ENCODE results near the gene TEX22. TPM values are rescaled to one million over a fixed set of nuclear protein-coding genes. Genes with fewer than 3 reads are reported as not detected.

TEX22 gene
- total RNA-seq, 1 donor from 2014 or later = 3.2 TPM

DNA sequence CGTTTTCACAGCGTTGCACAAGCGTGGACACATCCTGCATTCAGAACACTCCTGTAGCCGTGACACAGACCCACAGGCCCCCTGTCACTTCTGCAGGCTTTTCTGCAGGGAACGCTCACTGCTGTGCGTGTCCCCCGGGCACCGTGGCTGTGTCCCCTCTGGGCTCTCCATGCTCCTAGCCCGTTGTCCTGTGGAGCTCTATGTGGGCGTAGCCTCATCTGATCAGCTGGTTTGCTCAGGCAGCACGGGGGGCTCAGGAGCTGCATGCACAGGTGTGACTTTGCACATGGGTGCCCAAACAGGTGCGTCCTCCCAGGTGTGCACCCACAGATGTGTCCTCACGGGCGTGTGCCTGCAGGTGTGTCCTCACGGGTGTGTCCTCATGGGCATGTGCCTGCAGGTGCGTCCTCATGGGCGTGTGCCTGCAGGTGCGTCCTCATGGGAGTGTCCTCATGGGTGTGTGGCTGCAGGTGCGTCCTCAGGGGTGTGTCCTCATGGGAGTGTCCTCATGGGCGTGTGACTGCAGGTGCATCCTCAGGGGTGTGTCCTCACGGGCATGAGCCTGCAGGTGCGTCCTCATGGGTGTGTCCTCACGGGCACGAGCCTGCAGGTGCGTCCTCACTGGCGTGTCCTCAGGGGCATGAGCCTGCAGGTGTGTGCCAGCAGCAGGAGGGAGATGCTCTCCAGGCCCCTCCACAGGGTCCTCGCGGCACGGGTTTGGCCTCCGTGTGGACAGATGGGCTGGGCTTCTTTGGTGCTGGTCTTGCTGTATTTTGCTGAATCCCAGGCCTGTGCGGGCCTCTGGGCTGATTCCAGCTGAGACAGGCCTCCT lies 38.8 kb downstream of the TEX22 start:
- ATAC-seq (no peak), DNase-seq (no peak)
- TF ChIP-seq, protein P1, sequence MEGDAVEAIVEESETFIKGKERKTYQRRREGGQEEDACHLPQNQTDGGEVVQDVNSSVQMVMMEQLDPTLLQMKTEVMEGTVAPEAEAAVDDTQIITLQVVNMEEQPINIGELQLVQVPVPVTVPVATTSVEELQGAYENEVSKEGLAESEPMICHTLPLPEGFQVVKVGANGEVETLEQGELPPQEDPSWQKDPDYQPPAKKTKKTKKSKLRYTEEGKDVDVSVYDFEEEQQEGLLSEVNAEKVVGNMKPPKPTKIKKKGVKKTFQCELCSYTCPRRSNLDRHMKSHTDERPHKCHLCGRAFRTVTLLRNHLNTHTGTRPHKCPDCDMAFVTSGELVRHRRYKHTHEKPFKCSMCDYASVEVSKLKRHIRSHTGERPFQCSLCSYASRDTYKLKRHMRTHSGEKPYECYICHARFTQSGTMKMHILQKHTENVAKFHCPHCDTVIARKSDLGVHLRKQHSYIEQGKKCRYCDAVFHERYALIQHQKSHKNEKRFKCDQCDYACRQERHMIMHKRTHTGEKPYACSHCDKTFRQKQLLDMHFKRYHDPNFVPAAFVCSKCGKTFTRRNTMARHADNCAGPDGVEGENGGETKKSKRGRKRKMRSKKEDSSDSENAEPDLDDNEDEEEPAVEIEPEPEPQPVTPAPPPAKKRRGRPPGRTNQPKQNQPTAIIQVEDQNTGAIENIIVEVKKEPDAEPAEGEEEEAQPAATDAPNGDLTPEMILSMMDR (IDR thresholded peaks at IDR 0.05) = no peak
- Histone ChIP-seq H3K27ac (no peak overlapping the region), H3K27me3 (no peaks in the 10 kb centered on the region), H3K4me1 (no peaks in the 10 kb centered on the region), H3K9me3 (no peaks in the 10 kb centered on the region), H3K4me3 (no peak overlapping the region), H3K36me3 (no peaks in the 10 kb centered on the region)
- intact Hi-C loops (cut with DNase I) = no loop called here

- Histone ChIP-seq H3K36me3 (no peaks in the 10 kb centered on the region), H3K27me3 (no peaks in the 10 kb centered on the region), H3K4me1 (no peaks in the 10 kb centered on the region), H3K27ac (no peak overlapping the region), H3K4me3 (no peak overlapping the region), H3K9me3 (no peaks in the 10 kb centered on the region)
- DNase-seq = no peak
- ATAC-seq = no peak
- TF ChIP-seq, protein P1 (IDR thresholded peaks at IDR 0.05) = no peak
- intact Hi-C loops (cut with DNase I) = no loop called here
Measured at GRCh38 chr14:105437723-105438500, 39.6 kb downstream of the TEX22 start.

GRCh38 chr14:105439179-105439578 lies 40.8 kb downstream of the TEX22 start:
- Histone ChIP-seq H3K4me1 (no peaks in the 10 kb centered on the region), H3K27ac (no peak overlapping the region), H3K4me3 (no peak overlapping the region), H3K27me3 (no peaks in the 10 kb centered on the region), H3K36me3 (no peaks in the 10 kb centered on the region), H3K9me3 (no peaks in the 10 kb centered on the region)
- intact Hi-C loops (cut with DNase I) = no loop called here
- no peak for ATAC-seq
- TF ChIP-seq, protein P1 (IDR thresholded peaks at IDR 0.05) = no peak
- no peak for DNase-seq

DNA sequence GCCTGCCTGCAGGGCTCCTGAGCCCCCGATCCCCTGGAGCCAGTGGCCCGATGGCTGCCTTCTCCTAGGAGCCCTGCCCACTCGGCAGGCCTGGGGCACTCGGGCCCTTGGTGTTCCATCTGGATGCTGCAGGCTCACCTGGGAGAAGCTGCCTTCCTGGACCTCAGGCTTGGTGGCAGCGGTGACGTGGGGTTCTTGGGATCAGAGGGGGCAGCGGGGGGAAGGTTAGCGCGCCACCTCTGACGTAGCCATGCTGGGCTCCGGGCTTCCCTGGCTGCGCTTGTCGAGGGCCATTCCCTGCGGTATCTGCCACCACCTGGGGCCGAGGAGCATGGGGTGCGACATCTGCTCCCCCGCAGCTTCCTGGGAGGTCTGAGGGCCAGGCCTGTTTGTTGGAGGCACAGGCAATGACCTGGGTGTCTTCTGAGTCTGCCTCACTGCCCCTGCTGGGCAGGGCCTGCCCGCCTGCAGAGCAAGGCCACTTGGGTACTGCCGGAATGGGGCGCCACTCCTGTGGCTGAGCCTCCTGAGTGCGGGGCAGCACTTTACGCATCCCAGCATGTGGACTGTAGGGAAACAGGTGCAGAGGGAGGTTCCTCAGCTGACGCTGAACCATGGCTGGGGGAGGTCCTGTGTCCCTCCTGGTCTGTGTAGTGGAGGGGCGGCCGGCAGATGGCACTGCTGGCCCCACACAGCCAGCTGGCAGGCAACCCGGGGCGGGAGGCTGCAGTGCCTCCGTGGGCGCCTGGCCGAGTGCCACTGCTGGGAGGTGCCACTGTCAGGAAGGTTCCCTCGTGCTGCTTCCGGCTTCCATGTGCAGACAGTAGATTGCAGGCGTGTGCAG lies 41.6 kb downstream of the TEX22 start:
- Histone ChIP-seq H3K27ac (no peak overlapping the region), H3K4me3 (no peak overlapping the region), H3K36me3 (no peaks in the 10 kb centered on the region), H3K9me3 (no peaks in the 10 kb centered on the region), H3K27me3 (no peaks in the 10 kb centered on the region), H3K4me1 (no peaks in the 10 kb centered on the region)
- ATAC-seq (peak; percentile 28), DNase-seq (no peak)
- TF ChIP-seq, protein P1 (IDR thresholded peaks at IDR 0.05) = peak; percentile 27
- intact Hi-C loops (cut with DNase I) = no loop called here

DNA sequence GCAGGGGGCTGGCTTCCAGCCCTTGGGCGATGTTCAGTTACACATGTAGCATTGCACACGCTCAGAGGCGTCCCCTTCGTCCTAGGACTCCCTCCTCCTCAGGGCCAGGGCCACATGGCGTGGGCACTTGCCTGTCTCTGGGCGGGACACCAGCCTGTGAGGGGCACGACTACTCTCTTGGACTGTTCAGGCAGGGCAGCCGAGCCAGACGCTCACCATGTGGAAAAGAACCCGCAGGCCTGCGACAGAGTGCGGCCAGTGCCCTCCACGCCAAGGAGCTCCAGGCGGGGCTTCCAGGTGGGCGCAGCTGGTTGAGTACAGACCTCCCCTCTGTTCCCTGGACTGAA lies 42.2 kb downstream of the TEX22 start:
- TF ChIP-seq, protein P1 (IDR thresholded peaks at IDR 0.05) = no peak
- intact Hi-C loops (cut with DNase I) = no loop called here
- Histone ChIP-seq H3K9me3 (no peaks in the 10 kb centered on the region), H3K36me3 (no peaks in the 10 kb centered on the region), H3K4me1 (no peaks in the 10 kb centered on the region), H3K27me3 (no peaks in the 10 kb centered on the region), H3K27ac (no peak overlapping the region), H3K4me3 (no peak overlapping the region)
- DNase-seq (no peak), ATAC-seq (no peak)
